Lower leg skin (tissue), 3 donors: ENCODE measurements around the gene TMEM163.

Experiments used
- CTCF ChIP-seq, 3 donors: fragments of 450-650 bp; IDR thresholded peaks; one replicate each; pipeline ENCODE4 v1.5.1; 2016; ENCODE audit warnings: antibody characterized with exemption in 3 of 3, mild to moderate bottlenecking in 3 of 3, moderate library complexity in 2 of 3
- POLR2A ChIP-seq, 2 donors: fragments of 450-650 bp; IDR thresholded peaks; one replicate each; pipeline ENCODE4 v1.6.1; 2016 to 2017; ENCODE audit warnings: antibody characterized with exemption in 2 of 2, mild to moderate bottlenecking in 1 of 2, moderate library complexity in 1 of 2

- no peak for TF ChIP-seq CTCF (IDR thresholded peaks at IDR 0.05)
- no peak for TF ChIP-seq POLR2A (IDR thresholded peaks at IDR 0.05)
Measured at GRCh38 chr2:134465228-134466105, 253.3 kb downstream of the TMEM163 start.
